GM18907 (cell line): ENCODE results near the gene MVP.
"Not testable (repeated sequence)": the region's sequence is repeated elsewhere in the genome, so short reads cannot be mapped to it uniquely, and the experiment has no call there.

Experiments used
- ATAC-seq: cut with Tn5 transposase; IDR thresholded peaks from one replicate; pipeline ENCODE4 v1.9.1; 2021; ENCODE audit warnings: mild to moderate bottlenecking, moderate library complexity; ENCODE audit not compliant: unreplicated experiment

MVP gene

GRCh38 chr16:29868396-29869009, 48.2 kb downstream of the MVP start:
- ATAC-seq = no peak

GRCh38 chr16:29869067-29869466, 48.8 kb downstream of the MVP start:
- ATAC-seq = not testable (repeated sequence)

- no peak for ATAC-seq
These were observed 51.7 kb downstream of the MVP start for GRCh38 chr16:29871822-29872546.

- no peak for ATAC-seq
These were observed 53.1 kb downstream of the MVP start for GRCh38 chr16:29873319-29873718.

- ATAC-seq = no peak
These were observed 54.9 kb downstream of the MVP start for GRCh38 chr16:29875206-29875605.

GRCh38 chr16:29876217-29876593, 55.9 kb downstream of the MVP start:
- no peak for ATAC-seq

- no peak for ATAC-seq
These were observed 56.5 kb downstream of the MVP start for GRCh38 chr16:29876594-29877249.

GRCh38 chr16:29877266-29877961, 57.2 kb downstream of the MVP start:
- ATAC-seq = no peak

- no peak for ATAC-seq
These were observed 57.9 kb downstream of the MVP start for GRCh38 chr16:29878172-29878571.

GRCh38 chr16:29881050-29881449, 60.8 kb downstream of the MVP start:
- no peak for ATAC-seq

- no peak for ATAC-seq
These were observed 63.7 kb downstream of the MVP start for GRCh38 chr16:29883987-29884386.

GRCh38 chr16:29889372-29889771, 69.1 kb downstream of the MVP start:
- ATAC-seq = not testable (repeated sequence)

- ATAC-seq = no peak
These were observed 71.5 kb downstream of the MVP start for GRCh38 chr16:29891525-29892457.

GRCh38 chr16:29892458-29892813, 72.2 kb downstream of the MVP start:
- no peak for ATAC-seq

- ATAC-seq = no peak
These were observed 73.3 kb downstream of the MVP start for GRCh38 chr16:29893553-29893952.

GRCh38 chr16:29894352-29894751, 74.1 kb downstream of the MVP start:
- ATAC-seq = no peak

- ATAC-seq = no peak
These were observed 76.6 kb downstream of the MVP start for GRCh38 chr16:29896841-29897240.

- ATAC-seq = no peak
These were observed 77.1 kb downstream of the MVP start for GRCh38 chr16:29897333-29897732.
